DMS153 treated with DMSO at 0.1 percent for 48 hours (cell line): ENCODE measurements around the gene DTL.

Experiments used
- DNase-seq: peaks from one replicate; lab custom pipeline; 2025; ENCODE audit not compliant: unreplicated experiment; lab: John Stamatoyannopoulos, UW

The DTL gene

DNA sequence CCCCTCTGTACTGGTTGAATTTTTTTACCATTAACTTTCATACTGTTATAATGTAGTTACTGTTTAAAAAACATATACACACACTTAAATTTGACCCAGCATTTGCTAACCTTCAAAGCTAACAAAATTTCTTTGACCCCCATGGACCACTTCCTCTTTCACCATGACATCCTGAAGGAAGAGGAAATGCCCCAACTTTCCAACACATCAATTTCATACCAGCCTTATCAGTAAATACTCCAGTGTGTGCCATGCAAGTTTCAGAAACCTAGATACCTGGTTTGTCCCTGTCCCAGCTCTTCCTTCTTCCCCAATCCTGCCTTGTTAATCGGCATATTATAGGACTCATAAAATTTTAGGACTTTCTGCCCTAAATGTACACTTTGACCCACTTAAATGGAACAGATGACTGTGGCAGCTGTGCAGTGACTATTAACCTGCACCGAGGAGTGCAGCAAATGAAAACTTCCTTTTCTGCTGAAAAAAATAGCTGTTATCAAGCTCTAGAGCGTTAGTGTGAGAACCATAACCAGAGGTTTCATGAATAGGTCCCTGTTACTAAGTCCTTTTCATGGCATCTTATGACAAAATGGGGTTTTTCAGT is 54.1 kb downstream of the DTL start:
- no peak for DNase-seq

DNA sequence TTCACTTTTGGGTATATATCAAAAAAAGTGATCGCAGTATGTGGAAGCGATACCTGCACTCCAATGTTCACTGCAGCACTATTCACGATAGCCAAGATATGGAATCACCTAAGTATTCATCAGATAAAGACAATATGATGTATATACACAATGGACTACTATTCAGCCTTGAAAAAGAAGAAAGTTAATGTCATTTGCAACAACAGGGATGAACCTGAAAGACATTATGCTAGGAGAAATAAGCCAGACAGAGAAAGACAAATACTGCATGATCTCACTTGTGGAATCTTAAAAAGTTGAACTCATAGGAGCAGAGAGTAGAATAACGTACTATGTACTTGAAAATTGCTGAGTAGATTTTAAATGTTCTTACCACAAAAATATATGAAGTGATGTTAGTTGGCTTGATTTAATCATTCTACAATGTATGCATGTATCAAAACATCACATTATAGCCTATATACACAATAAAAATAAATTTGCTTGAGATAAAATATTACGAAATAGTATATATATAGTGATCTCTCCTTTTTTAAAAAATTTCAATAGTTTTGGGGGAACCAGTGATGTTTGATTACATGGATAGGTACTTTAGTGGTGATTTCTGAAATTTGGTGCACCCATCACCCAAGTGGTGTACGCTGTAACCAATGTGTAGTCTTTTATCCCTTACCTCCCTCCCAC is 56.0 kb downstream of the DTL start:
- no peak for DNase-seq

DNA sequence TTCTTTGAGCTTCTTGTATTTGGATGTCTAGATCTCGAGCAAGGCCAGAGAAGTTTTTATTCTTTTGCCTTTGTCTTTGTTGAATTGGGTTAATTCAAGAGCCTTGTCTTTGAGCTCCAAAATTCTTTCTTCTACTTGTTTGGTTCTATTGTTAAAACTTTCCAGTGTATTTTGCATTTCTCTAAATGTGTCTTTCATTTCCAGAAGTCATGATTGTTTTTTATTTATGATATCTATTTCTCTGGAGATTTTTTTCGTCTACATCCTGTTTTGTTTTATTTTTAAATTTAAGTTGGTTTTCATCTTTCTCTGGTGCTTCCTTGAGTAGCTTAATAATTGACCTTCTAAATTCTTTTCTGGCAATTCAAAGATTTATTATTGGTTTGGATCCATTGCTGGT is 61.8 kb downstream of the DTL start:
- DNase-seq = no peak

DNA sequence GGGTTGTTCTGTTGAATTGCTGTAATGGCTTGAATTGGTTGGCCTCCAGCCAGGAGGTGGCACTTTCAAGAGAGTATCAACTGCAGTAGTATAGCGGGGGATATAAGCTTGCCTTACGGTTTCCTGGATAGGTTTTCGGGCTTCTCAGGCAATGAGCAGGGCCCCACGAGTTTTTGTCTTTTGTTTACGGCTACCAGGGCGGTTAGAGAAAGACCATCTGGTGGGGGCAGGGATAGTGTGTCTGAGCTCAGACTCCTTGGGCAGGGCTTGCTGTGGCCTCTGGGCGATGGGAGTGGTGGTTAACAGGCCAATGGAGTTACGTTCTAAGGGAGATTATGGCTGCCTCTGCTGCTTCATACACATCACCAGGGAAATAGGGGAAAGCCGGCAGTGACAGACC is 62.8 kb downstream of the DTL start:
- DNase-seq = no peak

DNA sequence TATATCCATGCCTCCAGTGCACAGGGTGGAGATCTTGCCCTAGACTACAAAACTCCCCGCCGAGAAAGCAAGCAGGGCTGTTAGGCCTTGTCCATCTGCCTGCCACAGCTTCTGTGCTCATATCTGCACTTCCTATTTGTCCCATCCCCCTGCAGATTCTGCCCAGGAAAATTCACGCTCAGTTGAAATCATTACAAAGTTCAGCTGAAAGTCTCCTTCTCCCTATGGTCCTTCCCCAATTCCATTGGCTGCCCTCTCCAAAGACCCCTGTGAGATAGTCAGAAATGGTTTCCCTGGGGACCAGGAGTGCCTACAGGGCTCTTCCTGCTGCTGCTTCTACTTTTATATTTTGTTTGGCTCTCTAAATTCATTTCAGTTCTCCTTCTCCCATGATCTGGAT is 63.2 kb downstream of the DTL start:
- DNase-seq = no peak

DNA sequence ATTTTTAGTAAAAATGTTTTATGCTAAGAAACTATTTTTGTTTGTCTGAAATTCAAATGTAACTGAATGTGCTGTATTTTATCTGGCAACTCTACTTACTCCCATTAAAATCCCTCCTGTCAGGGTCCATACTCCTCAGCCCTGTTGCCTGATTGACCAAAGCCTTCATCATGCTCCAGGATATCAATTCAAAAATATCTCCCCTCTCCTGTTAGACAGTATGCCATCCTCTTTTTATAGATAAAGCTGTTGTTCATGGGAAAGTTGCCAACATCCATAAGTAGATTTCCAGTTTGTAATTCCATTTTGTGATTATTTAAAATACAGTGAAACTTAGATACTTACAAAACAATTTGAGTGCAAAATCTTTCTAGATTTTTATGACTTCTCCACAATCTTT is 65.7 kb downstream of the DTL start:
- no peak for DNase-seq

DNA sequence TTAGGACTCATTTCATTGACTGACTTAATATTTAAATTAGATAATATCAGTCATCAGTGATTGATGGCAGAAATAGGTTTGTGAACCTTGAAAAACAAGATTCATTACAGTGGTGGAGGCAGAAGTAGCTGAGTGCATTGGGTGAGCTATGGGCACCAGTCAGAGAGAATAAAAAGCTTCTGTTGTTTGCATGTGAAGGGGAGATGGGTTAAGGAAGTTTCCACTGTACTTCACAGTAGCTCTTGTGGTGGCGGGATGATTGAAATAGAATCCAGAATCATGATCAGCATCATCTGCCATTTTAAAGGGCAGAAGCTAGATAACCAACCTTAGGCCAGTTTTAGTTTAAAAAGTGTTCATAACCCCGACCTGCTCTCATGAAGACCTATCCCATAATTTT is 66.2 kb downstream of the DTL start:
- DNase-seq = no peak

DNA sequence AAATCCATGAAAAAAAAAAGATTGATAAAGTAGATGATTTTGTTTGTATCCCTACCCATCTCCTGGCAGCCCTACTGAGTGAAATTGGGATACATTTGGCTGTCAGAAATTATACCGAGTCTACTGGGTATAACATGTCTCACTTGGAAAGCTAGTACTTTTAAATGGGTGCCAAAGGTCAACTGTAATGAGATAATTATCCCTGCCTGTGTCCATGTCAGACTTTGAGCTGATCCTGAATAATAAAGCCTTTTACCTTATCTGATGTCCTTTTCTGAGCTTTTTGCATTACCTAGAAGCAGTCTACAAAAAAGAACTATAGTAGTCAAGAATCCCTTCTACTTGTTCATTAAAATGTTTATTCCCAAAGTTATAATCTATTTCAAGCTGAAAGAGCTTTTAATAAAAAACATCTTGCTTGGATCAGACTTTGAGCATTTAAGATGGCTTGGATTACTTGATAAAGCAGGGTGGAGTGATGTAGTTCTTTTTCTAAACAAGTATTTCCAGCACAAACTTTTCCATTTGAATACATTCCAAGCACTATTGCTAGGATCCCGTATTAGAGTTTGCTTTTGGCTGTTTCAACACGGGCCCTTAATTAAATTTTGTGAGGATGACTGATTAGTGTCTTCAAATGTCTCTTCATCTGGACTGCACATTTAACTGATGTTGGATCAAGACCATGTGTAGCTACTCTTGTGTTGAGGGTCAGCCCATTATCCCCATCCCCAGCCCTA is 69.2 kb downstream of the DTL start:
- no peak for DNase-seq

DNA sequence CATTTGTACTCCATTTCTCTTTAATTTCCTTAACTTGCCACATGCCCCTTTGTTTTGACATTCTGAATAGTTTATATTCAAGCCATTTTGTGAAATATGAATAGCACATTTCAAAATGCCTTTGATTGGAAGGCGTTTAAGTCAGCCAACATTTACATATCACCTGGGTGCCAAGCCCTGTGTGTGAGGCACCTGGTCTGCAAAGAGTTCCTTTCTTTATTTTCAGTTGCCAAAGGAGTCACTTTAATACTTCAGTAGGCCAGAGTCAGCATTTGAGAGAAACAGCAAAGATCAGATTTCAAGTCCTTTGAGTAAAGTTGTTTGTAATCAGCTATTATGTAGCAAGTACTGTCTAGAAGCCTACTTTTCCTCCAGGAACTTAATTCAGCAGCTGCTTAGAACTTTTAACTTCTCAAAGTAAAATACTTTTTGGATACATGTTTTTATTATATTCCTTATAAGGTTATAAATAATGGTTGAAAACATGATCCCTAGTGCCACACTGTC is 70.8 kb downstream of the DTL start:
- no peak for DNase-seq

DNA sequence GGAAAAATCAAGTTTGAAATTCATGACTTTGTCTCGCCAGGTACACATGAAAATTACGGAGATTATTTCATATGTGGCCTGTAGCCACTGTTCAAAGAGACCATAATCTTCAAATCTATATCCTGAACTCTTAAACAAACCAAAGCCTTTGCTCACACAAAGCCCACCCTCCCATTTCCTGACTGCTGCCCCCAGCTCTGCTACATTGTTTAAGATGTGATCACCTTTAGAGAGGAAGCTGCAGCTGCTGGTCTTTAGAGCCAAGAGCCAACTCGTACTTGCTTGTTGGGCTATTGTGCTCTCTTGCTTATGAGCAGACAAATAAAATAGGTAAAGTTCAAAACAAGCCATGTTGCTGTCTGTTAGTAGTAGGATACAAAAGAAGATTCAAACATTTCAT is 71.9 kb downstream of the DTL start:
- no peak for DNase-seq

DNA sequence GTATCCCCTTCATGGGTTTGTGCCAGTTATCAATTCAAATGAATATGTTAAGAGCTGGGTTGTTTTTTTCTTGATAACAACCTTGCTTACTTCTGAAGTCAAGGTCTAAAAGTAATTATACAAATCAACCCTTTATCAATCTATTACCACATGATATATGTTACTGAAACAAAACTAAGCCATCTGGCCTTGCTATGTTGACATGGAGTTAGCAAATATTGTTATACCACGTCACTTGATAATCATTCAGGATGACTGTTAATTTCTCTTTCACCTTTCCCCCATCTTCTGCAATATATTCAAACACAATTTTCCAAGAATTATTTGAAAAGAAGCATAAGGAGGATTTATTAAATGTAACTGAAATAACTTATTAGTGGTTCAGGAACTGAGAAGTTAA is 72.6 kb downstream of the DTL start:
- DNase-seq = no peak

DNA sequence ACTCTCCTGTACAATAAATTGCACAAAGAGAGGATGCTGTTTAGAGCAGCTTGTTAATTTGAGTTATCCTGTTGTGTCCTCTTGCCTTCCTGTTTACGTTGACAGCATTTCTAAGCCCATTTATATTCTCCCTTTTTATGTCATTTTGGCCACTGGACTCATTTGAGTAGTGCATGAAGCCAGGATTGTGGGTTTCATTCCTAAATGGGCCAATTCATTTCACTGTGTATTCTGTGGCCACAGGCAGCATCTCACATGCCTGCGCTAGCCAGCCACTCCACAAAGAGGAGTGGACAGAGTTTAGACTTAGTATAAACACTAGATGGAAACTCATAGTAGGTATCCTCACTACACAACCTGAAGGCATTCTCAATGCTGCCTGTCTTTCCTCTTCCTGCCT is 73.4 kb downstream of the DTL start:
- DNase-seq = no peak

DNA sequence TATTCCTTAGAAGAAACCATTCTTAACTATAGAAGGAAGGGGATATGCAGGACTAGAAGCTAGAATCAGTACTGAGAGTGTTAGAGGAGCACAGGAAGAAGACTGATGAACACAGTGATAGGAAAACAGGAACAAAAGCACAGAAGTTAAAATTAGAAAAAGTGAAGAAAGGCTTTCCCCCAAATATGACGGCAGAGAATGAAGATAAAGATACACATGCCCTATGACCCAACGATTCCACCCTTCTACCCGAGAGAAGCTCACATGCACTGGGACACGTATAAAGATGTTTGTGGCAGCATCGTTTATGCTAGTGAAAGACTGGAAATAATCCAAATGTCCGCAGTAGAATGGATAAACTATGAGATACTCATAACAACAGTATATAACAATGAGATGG is 74.2 kb downstream of the DTL start:
- DNase-seq = no peak

DNA sequence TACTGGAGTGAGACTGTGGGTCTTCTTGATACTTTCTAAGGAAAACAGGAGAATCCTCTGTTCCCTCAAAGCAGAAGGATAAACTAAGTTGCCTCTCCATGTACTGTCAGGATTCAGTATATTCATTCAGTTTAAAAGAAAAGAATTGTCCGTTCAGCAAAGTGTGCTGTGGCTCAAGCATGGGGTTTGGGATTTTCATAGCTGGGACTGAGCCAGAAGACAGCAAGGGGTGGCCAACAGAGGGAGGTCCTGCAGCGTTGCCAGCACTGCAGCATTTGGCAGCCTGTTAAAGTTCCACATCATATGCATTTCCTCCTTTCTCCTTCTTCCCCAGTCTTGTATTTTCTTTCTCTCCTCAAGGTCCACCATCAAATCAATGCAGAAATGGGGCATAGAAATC is 75.1 kb downstream of the DTL start:
- no peak for DNase-seq

DNA sequence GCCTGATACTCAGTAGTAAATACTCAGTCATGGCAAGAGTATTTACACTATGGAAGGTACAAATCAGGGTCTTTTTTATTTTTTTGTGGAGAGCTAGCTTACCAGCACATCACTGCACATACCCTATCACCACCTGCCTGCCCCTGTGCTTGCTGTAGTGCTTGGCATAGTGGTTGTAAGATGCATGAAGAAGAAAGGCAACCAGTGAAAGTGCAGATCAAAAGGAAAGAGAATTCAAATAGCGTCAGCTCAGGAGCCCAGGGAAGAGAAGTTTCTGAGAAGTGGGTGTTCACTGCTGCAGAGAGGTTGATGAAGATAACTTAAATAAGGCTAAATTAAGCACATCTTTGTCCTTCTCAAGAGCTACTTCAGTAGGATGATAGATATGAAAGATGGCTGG is 76.0 kb downstream of the DTL start:
- no peak for DNase-seq

DNA sequence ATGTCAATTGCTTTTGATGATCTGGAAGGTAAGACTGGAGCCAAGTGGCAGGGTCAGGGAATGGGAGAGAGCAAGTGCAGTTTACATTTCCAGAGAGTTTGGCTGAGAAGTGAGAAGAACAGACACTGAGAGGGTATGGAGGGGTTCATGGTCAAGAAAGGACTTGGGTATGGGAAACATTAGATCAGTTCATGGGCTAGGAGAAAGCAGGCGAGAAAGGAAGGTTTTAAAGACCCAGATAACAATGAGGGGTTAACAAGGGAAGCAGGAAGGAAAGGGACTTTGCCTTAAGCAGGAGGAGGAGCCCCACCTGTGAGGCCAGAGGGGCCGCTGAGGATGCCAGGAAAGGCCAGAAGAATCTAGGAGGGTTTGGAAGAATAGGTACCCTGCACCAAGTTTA is 78.2 kb downstream of the DTL start:
- no peak for DNase-seq

DNA sequence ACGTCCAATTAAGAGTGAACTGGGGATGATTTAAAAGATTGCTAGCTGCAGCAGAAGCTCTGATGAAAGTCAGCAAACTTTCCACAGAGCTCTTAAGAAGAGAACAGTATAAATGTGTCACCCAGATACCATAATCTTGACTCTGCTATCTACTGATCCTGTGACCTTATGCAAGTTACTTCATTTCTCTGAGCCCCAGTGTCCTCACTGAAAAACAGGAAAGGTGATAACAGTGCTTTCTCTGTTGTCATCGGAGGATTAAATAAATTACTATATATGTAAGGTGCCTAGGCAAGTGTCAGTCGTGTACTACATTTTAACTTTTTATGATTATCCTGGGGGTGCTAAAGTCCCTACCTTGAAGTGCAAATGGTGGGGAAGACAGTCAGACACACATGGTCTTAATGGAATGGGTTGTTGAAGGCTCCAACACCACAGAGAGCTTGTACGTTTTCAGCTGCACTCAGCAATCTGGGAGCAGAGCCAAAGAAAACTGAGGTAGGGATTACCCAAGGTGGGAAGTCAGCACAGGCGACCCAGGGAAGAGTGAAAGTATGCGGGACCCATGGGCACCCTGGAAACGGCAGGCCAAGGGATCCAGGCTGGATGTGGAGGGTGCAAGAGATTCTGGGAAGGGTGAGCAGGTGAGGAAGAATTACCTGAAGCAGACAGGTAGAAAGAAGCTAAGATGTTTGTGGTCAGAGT is 82.8 kb downstream of the DTL start:
- DNase-seq = no peak

DNA sequence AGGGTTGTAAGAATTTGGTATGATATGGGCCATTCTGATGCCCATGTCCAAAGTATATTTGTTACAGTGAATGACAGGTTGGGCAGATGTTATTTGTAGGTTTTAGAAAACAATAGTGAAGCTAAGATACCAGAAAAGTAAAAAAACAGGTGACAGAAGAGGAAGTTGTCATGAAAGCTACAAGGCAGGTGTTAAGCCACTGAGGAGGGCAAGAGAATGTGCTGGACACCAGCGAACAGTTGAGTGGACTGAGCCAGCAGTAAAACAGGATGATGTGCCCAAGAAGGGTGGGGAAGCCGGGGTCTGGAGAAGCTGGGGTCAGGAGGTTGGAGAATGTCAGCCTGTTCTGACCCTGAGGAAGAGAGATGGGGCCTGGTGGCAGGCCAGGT is 83.3 kb downstream of the DTL start:
- no peak for DNase-seq

DNA sequence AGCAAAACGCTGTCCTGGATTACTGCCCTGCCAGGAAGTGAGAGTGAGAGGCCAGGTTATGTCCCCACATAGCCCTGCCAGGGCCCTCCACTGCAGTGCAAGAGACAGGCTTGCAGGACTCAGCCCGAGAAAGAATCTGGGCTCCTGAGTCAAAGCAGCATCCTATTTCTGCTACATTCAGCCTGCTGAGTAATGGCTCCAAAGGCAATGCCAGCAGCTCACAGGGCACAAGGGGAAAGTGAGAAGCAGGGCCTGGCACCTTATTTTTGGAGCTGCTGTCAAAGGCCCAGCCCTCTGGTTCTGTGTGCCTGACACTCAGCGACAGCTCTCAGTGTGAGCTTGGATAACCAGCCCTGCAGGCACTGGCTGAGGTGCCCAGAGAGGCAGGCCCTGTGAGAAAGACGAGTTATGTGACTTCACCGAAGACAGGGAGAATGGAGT is 83.9 kb downstream of the DTL start:
- DNase-seq = no peak

DNA sequence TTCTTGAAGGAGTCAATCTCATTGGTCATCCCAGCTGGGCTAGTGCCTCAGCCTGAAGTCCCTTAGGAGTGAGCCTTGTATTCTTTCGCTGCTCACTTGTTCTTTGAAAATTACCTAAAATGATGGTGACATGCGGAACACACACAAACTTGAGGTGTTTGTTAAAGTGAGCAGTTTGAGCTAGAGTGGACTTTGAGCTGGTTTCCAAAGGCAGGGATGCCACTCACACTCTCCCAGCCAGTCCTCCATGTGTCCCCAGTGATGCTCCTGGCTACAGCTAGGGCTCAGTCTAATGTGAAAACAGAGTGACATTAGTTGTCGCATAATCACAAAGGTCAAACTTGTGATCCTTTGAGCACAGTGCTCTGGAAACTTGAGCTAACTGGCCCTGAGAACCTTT is 84.3 kb downstream of the DTL start:
- DNase-seq = no peak

DNA sequence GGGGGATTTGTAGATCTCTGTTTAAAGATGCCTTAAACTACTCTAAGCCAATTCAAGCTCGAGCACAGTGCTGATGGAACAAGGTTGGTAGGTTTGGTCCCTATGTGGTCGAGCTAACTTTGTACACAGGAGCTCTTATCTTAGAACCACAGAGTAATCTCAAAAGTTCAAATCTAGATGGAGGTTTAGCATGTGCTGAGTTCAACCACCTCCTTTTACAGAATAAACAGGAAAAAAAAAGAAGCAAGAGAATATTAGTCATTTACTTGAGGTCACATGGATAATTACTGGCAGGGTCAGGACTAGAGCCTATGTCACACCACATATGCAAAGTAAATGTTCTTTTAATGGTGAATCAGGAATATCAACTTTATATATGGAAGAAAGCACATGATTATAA is 86.2 kb downstream of the DTL start:
- DNase-seq = no peak
